ENCODE measurements around the gene KRT27.
"Not testable (repeated sequence)": the region's sequence is repeated elsewhere in the genome, so short reads cannot be mapped to it uniquely, and the experiment has no call there.

KRT27 gene

DNA sequence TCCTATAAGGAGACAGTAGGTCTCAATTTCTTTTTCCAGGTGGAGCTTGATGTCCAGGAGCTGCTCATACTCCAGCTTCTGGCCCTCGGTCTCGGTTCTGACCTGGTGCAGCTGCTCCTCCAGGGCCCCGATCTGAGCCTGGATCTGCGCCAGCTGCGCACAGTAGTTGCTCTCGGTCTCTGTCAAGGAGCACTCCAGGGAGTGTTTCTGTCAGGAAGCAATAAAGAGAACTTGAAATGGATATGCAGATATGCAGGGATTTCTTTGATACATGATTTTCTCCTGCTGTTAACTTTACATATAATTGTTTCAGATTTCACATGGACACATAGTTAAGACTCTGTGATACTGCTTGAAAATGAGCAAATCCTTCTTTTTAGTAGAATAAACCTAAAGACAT, 32.0 kb downstream of the KRT27 start:
- H3K36me3 Mint-ChIP-seq, result no peaks in the 10 kb centered on the region
- no peaks in the 10 kb centered on the region for H3K4me1 Mint-ChIP-seq
- no peaks in the 10 kb centered on the region for H3K9me3 Mint-ChIP-seq
- no peak overlapping the region for H3K27ac Mint-ChIP-seq
- no peak overlapping the region for H3K4me3 Mint-ChIP-seq
- peaks cover 34% of the 10 kb centered on the region for H3K27me3 Mint-ChIP-seq
- ATAC-seq, result no peak

DNA sequence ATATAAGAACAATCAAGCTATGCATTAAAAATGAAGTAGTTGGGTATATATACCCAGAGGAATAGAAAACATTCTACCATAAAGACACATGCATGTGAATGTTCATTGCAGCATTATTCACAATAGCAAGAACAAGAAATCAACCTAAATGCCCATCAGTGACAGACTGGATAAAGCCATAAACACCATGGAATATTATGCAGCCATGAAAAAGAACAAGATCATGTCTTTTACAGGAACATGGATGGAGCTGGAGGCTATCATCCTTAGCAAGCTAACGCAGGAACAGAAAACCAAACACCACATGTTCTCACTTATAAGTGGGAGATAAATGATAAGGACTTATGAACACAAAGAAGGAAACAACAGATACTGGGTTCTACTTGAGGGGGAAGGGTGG, 33.7 kb downstream of the KRT27 start:
- not testable (repeated sequence) for H3K36me3 Mint-ChIP-seq, H3K27ac Mint-ChIP-seq, H3K4me1 Mint-ChIP-seq, H3K9me3 Mint-ChIP-seq, H3K4me3 Mint-ChIP-seq, ATAC-seq
- H3K27me3 Mint-ChIP-seq, result peaks cover 43% of the 10 kb centered on the region

GRCh38 chr17:40738553-40738952, 43.8 kb downstream of the KRT27 start:
- H3K36me3 Mint-ChIP-seq, result peaks cover 6% of the 10 kb centered on the region
- H3K27ac Mint-ChIP-seq, result no peak overlapping the region
- ATAC-seq, result no peak
- peaks cover 19% of the 10 kb centered on the region for H3K27me3 Mint-ChIP-seq
- H3K4me1 Mint-ChIP-seq, result no peaks in the 10 kb centered on the region
- peaks cover 4% of the 10 kb centered on the region for H3K9me3 Mint-ChIP-seq
- H3K4me3 Mint-ChIP-seq, result no peak overlapping the region

- Mint-ChIP-seq H3K27ac (no peak overlapping the region), H3K4me3 (no peak overlapping the region), H3K27me3 (peaks cover 11% of the 10 kb centered on the region), H3K4me1 (no peaks in the 10 kb centered on the region), H3K36me3 (no peaks in the 10 kb centered on the region), H3K9me3 (no peaks in the 10 kb centered on the region)
- ATAC-seq, result no peak
Measured at GRCh38 chr17:40735016-40735415, 47.3 kb downstream of the KRT27 start.

DNA sequence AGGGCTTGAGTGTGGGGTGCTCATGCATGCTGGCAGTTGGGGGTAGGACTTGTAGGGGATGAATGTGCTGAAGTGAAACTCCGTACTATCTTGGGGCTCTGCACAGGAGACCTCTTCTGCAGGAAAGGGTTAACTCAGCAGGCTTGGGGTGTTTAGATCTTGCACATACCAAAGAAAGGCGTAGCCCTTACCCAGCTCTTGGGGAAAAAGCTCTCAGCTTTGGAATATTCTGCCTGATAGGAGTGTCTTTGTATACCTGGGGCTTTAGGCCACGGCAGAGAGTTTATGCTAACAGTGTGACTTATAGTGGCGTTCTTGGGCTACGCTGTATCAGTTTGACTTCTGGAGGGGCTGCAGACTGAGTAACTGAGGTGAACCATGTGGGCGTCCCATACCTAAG, 48.3 kb downstream of the KRT27 start:
- no peaks in the 10 kb centered on the region for H3K4me1 Mint-ChIP-seq
- no peaks in the 10 kb centered on the region for H3K36me3 Mint-ChIP-seq
- H3K27ac Mint-ChIP-seq, result no peak overlapping the region
- H3K4me3 Mint-ChIP-seq, result no peak overlapping the region
- no peaks in the 10 kb centered on the region for H3K9me3 Mint-ChIP-seq
- ATAC-seq, result no peak
- H3K27me3 Mint-ChIP-seq, result peaks cover 11% of the 10 kb centered on the region

DNA sequence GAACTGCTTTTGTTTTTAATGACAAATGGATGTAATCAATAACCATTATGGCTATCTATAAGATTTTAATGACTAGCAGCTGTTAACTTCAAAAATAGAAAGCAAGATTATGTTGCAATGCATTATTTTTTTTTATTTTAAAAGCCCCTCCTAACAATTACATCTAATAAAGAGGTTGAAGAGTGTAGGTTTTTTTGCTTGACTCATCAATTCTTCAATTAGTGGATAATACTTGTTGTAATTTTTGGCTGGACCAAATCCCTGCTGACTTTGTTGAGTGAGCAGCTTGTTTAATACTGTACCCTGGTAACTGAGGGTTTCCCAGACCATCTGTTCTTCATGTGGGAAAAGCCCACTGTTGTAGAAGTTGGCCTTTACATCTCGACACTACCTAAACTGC, 51.4 kb downstream of the KRT27 start:
- Mint-ChIP-seq H3K27me3 (no peaks in the 10 kb centered on the region), H3K4me3 (no peak overlapping the region), H3K36me3 (no peaks in the 10 kb centered on the region), H3K4me1 (peaks cover 16% of the 10 kb centered on the region), H3K9me3 (no peaks in the 10 kb centered on the region), H3K27ac (no peak overlapping the region)
- ATAC-seq, result no peak

DNA sequence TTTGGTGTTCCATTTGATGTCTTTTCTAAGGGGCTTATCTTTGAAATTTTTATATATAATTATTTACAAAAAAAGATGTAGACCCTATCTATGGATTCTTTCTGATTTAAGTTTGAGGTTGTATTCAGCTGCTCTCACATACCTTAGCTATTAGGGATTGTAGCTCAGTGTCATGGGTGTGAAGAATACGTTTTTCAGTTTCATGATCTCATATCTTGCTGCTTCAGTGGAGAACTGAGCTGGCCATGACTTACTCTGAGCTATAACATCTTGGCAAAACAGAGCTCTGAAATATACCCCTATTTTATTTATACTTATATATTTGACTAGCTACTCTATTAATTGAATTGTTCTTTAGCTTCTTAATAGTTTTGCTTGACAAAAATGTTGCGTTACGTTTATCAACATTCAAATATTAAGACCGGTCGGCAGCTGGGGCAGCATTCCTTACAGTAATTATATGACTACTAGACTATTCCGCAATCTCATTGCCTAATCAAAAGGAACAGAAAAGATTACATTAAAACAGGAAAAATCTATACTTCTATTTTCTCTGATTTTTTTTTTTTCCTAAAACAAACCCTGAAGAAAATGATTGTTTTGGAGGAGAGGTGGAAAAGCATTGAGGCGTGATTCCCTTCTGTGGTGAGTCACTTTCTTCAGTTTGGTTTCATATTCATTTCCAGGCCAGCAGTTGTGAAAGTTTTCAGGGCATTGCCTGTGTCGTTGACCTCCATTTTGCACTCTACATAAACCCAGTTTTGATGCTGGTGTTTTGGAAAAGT, 54.7 kb downstream of the KRT27 start:
- ATAC-seq, result peak; percentile 82

DNA sequence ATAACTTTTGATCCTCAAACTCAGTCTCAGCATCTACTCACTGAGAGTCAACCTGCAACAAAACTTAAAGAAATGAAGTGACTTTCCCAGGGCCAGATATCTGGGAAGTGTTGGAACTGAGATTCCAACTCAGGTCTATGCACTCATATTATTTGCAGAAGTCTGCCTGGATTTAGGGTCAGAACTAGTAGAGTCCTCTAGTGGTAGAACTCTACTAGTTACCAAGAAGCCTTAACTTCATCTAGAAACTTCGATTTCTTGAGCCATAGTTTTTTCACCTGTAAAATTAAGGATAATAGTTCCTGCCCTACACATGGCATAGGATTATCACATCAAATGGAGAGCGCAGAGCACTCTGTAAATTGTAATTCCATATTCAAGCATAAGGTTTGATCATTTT, 55.4 kb downstream of the KRT27 start:
- Mint-ChIP-seq H3K27me3 (peaks cover 15% of the 10 kb centered on the region), H3K9me3 (no peaks in the 10 kb centered on the region), H3K4me1 (peaks cover 16% of the 10 kb centered on the region), H3K27ac (no peak overlapping the region), H3K36me3 (no peaks in the 10 kb centered on the region), H3K4me3 (no peak overlapping the region)
- no peak for ATAC-seq

More for the DNA sequence above, 54.7 kb downstream of the KRT27 start:
- Mint-ChIP-seq H3K27ac (peak overlapping the region; percentile 74), H3K9me3 (no peaks in the 10 kb centered on the region), H3K4me3 (peak overlapping the region; percentile 44), H3K4me1 (peaks cover 16% of the 10 kb centered on the region), H3K27me3 (peaks cover 15% of the 10 kb centered on the region), H3K36me3 (no peaks in the 10 kb centered on the region)

Measured in stimulated activated memory B cell treated with anti-CD40 and anti-IgM and Interleukin-4, amounts not matched to agents 10 μg/mL and 1 μg/mL and 100 μg/mL, for 72 hours (primary cell).